GM12892 (cell line): ENCODE results near the gene TAS1R3.

Experiments
- POLR2A ChIP-seq: IDR thresholded peaks from 2 replicates; pipeline ENCODE4 v1.6.1; 2011; ENCODE audit warnings: low read depth, low read length, control low read depth
- POLR2AphosphoS5 ChIP-seq: IDR thresholded peaks from 2 replicates; pipeline ENCODE4 v1.6.1; 2011; ENCODE audit warnings: low read depth, low read length, control low read depth
- TAF1 ChIP-seq: IDR thresholded peaks from 2 replicates; pipeline ENCODE4 v1.6.1; 2011; ENCODE audit warnings: low read depth, mild to moderate bottlenecking, control low read depth, low read length, borderline replicate concordance

DNA sequence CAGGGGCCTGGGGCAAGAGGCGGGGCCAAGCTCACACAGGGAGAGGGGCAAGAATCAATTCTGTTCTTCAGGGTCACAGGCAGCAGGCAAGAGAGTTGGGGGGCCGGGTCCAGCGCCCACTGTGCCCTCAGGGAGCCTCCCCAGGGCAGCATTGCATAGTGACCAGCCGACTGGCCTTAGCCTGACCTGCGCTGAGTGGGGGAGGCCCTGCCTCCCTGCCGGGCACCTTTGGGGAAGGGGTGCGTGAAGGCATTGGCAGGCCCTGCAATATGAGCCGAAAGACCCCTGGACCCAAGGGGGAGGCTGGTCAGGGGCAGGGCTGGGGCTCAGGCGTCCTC, 38.7 kb upstream of the TAS1R3 start:
- no peak for TF ChIP-seq TAF1
- TF ChIP-seq POLR2A, result no peak
- no peak for TF ChIP-seq POLR2AphosphoS5
